Measurements from ENCODE around the gene ISYNA1. TPM values are rescaled to one million over a fixed set of nuclear protein-coding genes. Genes with fewer than 3 reads are reported as not detected.

Gene ISYNA1
- total and polyA plus RNA-seq, 2 of the 8 experiments (the other 6 are each of a cell fraction or from before 2014, with no cell fraction given), result 207 to 264 TPM

- TF ChIP-seq YY1 (IDR thresholded peaks at IDR 0.05; ENCODE audit: low read depth, low read length) (no peak), CREB1 (IDR thresholded peaks at IDR 0.05) (no peak), CHD7 (IDR thresholded peaks at IDR 0.05; ENCODE audit: insufficient replicate concordance, low read length) (no peak), CTBP2 (IDR thresholded peaks at IDR 0.05; ENCODE audit: borderline replicate concordance, insufficient read depth, insufficient read length, low read length) (no peak), KDM1A (IDR thresholded peaks at IDR 0.05; ENCODE audit: borderline replicate concordance, low read length) (no peak), NANOG (IDR thresholded peaks at IDR 0.05; ENCODE audit: insufficient read depth, low read depth, low read length, poor library complexity, severe bottlenecking) (no peak), HDAC6 (IDR thresholded peaks at IDR 0.05; ENCODE audit: low read depth, low read length) (no peak), HDAC2 (IDR thresholded peaks at IDR 0.05; ENCODE audit: borderline replicate concordance in 1 of 2, low read depth in 2 of 2, low read length in 2 of 2) (no peak)
Observed at GRCh38 chr19:18392926-18393325, 45.0 kb downstream of the ISYNA1 start (continued).
